GM18868 (cell line): ENCODE results near the gene KLK4.

Source experiments
- ATAC-seq: cut with Tn5 transposase; IDR thresholded peaks from one replicate; pipeline ENCODE4 v1.9.1; 2021; ENCODE audit warnings: mild to moderate bottlenecking, moderate library complexity; ENCODE audit not compliant: unreplicated experiment

Gene KLK4, protein sequence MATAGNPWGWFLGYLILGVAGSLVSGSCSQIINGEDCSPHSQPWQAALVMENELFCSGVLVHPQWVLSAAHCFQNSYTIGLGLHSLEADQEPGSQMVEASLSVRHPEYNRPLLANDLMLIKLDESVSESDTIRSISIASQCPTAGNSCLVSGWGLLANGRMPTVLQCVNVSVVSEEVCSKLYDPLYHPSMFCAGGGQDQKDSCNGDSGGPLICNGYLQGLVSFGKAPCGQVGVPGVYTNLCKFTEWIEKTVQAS

DNA sequence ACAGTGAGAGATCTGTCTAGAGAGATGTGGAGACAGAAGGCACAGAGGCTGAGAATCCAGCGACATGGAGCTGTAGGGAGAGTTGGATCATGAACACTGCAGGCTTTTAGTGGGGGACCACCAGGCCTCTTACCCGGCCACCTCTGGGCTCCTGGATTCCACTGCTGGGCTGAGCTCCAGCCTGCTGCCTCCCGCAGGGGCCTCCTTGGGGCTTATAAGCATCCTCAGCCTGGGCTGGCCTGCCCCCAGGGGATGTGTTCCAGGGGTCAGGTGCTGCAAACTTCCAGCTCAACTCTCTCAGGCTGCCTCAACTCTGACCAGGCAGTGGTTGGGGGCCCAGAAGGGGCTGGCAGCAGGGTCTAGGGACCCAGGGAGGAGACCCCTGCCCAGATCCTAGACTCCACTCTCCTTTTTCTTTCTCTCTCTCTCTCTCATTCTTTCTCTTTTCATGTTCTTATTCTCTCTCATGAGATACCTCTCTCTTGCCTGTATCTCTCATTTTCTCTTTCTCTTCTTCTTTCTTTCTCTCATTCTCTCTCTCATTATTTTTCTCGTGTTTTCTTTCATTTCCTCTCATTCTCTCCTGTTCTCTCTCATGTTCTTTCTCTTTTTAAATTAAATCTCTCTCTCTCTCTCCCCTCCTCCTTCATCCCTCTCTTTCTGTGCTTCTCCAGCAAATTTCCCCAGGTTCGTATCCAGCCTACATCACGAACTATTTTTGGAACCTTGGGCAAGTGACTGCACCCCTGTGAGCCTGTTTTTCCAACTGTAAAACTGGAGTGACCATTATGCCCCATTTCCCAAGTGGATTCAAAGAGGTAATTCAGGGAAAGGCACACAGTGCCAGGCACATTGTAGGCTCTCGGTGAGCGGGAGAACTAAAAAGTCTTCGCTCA is at the start of gene KLK4:
TSS of gene KLK4 (minus strand) at position 190 of the 896 bp plus-strand sequence. CDS start 657 bp downstream, outside the sequence.
- ATAC-seq = no peak

DNA sequence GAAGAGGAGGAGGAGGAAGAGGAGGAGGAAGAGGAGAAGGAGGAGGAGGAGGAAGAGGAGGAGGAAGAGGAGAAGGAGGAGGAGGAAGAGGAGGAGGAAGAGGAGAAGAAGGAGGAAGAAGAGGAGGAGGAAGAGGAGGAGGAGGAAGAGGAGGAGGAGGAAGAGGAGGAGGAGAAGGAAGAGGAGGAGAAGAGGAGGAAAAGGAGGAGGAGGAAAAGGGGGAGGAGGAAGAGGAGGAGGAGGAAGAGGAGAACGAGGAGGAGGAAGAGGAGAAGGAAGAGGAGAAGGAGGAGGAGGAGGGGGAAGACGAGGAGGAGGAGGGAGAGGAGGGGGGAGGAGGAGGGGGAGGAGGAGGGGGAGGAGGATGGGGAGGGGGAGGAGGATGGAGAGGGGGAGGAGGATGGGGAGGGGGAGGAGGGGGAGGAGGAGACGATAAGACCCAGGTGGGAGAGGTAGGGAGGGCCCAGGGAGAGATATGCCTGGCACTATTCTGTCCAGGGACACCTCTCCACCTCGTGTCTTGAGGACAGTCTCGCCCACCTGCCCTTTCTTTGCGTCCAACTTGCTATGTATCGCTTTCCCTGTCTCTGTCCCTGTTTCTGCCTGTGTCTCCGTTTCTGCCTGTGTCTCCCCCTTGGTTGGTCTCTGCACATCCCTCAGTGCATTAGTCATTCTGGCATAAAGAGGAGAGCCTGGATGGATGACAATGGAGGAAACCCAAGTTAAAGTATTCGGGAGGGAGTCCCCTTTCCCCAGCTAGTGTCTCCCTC is 48.7 kb upstream of the KLK4 start:
- no peak for ATAC-seq

DNA sequence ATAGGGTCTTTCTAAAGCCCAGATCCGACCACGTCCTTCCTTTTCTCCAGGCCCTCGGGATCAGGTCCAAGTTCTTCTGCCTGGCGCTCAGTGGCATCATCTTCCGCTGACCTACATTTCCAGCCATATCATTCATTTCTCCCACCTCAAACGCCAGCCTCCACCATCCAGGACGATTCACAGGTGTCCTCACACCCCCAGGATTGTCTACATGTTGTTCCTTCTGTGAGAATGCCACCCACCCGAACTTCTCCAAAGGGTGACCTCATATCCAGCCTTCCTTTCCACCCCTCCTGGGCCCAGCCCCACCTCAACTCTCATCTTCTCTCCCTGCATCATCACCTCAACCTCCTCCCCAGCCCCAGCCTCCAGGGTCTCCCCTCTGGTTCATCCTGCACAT is 46.4 kb upstream of the KLK4 start:
- ATAC-seq = no peak

DNA sequence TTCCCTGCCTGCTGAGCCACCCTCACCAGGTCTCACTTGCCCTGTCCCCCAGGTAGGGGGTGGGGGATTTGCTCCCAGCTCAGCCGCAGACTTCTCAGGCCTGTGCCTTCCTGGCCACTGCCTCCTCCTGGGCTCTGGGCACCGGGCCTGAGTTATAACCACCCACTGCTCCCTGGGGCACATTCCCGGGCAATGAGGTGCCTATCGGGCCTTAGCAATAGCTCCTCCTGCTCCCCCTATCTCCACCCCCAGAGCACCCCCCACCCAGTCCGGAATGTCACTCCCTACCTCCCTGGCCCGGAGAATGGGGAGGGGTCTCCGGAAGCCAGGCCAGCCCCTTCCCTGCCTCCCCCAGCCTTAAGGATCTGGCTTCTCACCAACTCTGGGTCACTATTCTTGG is 41.7 kb upstream of the KLK4 start, which contains the start of gene KLK5:
TSS of gene KLK5 (minus strand) at position 129 of the 400 bp plus-strand sequence. CDS start 381 bp downstream, outside the sequence.
- no peak for ATAC-seq

DNA sequence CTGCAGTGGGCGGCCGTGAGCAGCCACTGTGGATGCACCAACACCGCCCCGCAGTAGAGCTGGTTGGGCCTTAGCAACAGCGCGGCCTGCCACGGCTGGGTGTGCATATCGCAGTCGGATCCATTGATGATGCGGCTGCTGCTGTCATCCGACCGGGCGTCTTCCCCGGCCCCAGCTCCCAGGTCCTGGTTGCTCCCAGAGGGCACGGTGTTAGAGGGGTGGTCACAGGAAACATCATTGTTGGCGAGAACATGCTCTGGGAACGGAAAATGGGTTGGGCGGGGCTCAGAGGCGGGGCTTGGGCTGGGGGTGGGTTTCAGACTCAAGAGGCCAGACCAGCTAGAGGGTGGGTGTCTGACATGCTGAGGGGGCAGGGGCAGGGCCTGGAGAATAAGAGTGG is 38.7 kb upstream of the KLK4 start:
- no peak for ATAC-seq

DNA sequence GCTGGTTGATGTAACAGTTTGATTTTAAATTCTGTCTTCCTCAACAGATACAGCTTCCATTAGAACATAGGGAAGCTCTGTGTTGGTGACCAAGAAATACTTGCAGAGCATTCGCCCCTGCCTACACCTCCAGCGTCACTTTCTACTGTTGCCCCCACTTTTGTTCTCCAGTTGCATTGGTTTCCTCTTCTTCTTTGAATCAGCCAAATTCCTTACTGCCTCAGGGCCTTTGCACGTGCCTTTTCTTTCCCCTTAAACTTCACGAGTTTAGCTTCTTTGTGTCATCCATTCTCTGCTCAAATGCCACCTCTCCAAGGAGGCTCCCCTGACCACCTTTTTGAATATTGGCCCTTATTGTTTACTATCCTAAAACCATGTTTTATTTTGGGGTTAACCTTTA is 35.9 kb upstream of the KLK4 start:
- no peak for ATAC-seq

DNA sequence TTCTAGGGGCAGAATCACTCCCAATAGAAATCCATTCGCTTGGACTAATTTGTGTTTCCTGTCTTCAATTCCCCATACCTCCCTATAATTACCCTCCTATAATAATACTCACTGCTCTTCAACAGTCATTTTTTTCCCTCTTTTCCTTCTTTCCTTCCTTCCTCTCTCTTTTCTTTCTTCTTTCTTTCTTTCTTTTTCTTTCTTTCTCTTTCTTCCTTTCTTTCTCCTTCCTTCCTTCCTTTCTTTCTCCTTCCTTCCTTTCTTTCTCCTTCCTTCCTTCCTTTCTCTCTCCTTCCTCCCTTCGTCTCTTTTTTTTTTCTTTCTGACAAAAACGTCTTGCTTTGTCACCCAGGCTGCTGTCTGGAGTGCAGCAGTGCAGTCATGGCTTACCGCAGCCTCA is 33.6 kb upstream of the KLK4 start:
- no peak for ATAC-seq

DNA sequence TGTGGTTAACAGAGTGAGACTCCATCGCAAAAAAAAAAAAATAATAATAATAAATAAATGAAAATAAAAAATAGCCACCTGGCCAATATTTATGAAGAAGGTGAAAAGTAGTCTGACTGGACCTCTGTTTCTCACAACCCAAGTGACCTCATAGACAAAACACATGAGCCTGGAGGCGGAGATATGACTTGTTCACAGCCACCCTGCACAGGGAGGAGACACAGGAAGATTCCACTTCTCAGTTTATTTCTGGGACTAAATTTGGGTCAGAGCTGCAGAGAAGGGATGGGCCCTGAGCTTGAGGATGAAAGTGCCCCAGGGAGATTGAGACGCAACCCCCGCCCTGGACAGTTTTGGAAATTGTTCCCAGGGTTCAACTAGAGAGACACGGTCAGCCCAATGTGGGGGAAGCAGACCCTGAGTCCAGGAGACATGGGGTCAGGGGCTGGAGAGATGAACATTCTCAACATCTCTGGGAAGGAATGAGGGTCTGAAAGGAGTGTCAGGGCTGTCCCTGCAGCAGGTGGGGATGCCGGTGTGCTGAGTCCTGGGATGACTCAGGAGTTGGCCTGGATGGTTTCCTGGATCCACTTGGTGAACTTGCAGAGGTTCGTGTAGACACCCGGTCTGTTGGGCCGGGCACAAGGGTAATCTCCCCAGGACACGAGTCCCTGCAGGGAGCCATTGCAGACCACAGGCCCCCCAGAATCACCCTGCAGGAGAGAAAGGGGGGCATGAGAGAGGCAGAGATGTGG is 32.1 kb upstream of the KLK4 start:
- no peak for ATAC-seq

DNA sequence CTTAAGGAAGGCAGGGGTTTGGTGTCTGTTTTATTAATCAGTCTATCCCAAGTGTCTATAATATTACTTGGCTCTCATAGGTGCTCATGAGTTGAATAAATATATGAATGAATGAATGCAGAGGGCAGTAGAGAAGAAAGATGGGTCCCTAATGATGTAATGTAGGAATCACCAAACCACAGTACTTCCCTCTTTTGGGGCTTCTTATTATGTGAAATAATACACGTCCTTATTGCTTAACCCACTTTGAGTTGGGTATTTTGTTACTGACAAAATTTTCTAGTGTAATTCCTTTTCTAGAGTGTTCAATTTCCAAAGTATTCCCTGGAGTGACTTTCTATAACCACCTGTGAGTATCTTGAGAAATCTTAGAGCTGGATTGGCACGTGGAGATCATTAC is 28.4 kb upstream of the KLK4 start:
- ATAC-seq = no peak

DNA sequence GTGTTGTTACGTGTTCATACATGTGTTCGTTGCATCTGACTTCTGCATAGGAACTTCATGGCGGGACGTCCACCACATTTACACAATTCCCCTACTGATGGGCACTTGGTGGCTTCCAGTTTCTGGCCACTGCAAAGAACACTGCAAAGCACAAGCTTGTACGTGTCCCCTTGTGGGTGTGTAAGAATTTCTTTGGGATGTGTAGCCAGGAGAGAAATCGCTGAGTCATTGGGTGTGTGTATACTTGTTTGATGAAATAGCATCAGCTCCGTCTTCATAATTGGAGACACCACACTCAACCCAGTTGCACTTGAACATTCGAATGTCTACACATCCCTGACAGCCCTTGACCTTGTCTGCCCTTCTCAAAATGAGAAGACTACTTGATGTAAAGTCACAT is 22.4 kb upstream of the KLK4 start:
- ATAC-seq = no peak

DNA sequence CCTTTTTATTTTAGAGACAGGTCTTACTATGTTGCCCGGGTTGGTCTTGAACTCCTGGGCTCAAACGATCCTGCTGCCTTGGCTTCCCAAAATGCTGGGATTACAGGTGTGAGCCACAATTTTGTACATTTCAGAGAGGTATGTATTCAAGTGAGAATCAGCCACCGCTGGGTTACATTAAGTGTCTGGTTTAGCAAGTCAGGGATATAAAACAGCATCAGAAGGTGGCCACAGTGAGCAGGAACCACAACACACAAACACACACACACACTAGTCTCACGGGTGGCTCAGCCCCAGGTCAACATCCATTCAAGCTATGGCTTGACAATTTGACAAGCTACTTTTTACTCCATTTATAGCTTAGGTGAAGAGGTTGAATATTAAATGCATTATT is 21.5 kb upstream of the KLK4 start:
- ATAC-seq = no peak

DNA sequence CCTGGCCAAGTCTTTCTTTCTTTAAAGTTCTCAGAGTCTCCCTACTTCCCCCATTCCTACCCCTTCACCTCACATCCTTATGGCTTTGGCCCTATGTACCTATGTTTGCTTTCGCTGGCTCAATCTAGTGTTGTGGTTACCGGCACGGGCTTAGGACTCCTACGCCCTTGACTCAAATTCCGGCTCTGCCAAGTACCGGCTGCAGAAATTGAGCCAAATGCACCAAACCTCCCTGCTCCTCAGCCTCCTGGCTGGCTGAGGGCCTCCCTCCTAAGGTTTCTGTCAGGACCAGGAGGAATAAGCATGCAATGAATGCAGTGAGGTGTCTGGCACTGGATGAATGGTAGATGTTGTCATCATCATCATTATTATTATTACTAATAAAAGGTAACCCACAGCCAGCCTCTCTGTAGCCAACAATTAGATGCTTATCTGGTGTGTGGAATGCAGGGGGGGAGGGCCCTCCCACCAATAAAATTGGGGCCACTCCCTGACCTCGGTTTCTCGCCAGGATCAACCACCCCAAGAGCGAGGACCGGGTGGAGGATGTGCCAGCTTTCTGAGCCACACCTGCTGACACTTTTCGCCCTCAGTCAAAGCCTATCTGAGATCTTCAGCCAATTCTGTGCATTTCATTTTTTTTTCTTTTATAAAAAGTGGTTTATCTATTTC is 21.0 kb upstream of the KLK4 start:
- ATAC-seq = no peak

DNA sequence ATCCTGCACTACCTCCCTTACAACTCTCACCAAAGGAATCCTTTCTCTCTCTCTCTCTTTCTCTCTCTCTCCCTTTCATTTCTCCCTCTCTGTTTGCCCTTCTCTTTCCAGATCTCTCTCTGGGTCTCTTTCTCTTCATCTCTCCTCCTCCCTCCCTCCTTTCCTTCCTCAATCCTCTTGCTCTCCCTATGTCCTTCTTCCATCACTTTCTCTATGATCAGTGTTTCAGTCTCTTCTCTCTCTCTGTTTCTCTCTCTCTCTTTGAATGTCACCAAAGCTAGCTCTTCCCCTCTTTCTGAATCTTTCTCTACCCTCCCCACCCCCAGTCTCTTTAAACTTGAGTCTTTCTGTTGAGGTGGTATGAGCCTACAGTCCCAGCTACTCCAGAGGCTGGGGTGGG is 19.8 kb upstream of the KLK4 start:
- ATAC-seq = no peak

DNA sequence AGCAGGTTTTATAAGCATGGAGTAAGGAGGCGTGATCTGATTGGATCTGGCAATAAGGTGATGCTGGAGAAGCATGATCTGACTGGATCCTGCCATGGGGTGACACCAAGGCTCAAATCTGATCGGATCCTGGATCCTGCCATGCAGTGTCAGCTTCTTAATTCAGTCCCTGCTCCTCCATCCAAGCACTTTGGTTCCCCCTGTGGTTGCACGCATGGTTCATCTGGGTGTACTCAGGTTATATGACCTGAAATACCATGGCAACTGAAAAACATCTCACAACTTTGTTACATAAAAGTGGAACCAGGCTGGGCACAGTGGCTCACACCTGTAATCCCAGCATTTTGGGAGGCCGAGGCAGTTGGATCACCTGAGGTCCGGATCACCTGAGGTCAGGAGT is 17.6 kb upstream of the KLK4 start:
- ATAC-seq = no peak

DNA sequence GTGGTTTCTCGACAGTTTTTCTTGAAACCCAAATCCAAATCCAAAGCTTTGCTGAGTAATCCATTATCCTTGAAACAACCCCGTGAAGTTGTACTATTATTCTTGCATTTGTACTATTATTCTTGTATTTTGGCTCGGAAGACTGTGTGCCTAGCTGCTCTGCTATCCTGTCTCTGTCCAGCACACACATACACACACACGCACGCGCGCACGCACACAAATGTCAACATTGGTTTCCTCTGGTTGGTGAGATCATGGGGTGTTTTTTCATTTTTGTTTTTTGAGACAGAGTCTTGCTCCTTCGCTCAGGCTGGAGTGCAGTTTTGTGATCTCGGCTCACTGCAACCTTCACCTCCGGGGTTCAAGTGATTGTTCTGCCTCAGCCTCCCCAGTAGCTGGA is 14.9 kb upstream of the KLK4 start:
- no peak for ATAC-seq

DNA sequence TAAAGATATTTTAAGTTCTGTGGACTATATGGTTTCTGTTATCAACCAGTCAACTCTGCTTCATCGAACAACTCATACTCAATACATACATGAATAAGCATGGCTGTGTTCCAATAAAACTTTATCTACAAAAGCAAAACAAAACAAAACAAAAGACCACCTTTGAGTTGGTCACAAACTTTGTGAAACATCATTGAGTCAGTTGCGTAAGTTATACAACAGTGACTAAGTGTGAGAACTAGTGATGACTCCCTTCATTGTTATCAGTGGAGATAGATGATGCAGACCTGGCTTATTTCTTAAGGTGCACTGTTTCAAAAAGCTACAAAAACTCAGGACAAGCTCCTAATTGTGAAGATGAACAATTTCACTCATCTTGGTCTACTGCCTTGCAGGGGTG is 14.5 kb upstream of the KLK4 start:
- ATAC-seq = no peak

DNA sequence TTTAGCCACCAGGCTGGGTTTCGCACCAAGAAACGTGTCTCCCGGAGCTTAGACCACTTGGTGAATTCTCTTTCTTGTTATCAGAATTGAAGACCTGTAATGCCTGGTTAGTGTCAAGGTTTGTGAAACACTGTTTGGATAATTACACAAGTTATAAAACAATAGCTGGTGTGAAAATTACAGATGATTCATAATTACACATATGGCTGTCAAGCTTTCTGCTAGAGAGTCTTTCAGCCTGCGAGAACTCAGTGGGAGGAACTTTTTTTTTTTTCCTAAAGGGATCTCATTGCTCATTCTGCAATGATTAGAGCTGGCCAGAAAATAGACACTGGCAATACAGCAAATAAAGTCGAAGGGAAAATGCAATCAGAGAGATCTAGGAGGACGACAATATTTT is 13.4 kb upstream of the KLK4 start:
- ATAC-seq = no peak

DNA sequence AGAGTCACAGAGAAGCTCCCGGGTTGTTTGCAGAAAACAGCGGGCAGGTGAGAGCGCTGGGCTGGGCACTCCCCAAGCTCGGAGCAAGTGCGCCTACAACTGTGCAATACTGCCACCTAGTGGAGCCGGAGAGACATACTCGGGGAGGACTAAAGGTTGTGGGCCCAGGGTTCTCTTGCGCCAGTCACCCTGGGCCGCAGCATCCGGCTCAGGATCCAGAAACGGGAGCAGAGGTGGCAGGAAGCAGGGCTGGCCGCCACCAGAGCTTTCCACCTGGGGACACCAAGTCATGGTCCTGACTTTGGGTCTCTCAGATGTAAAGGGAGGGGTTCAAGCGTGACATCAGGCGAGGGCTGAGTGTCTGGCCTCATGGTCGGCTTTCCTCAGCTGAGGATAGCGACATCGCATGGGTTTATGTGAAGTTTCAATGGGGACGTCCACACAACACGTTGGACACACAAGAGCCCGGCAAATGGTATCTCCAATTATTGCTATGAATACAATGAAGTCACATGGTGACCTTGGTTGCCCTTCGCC is 11.2 kb upstream of the KLK4 start:
- ATAC-seq = no peak

DNA sequence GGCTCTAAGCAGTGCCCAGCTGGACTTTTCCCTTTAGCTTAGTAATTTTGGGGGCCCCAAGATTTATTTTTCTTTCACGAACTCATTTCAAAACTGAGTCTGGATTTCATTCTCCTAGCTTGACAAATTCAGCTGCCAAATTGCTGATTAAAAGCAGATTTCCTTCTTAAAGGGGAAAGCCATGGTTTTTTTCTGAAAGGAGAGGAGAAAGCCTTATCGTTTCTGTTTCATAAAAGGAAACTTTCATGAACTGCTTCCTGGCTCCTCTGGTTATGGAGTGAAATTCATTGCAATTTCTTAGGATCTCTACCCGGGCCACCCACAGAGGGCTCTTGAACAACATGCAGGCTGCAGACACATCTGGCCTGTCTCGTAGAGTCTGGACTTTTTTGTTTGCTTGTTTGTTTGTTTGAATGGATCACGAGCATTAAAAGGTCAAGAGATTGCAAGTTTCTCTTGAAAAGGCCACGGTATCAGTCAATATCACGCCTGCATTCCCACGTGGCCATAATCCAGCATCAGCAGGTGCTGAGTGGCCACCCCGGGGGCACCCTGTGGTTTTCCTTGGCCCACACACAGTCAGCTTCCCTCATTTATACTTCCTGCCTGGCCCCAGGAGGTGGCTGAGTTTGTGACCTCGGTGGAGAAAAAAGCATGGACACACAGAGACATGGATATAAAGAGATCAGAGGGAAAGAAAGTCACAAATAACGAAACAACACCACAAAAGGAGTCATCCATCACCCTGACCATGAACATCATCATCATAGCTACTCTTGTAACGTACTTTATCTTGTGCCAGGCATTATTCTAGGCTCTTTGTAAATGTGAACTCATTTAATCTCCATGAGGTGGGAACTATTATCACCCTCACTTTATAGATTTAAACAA is 10.5 kb upstream of the KLK4 start:
- ATAC-seq = no peak
